SK-N-SH treated with all-trans-retinoic acid at 6 μM for 48 hours (cell line): ENCODE results near the gene SLC7A10.

Experiments used
- ATAC-seq: fragments of 200-7000 bp; cut with Tn5 transposase; 3 replicates; pipeline ENCODE4 v1.9.1; 2020; ENCODE audit warnings: mild to moderate bottlenecking, moderate library complexity
- ARNTL ChIP-seq: fragments of 450-650 bp; formaldehyde crosslinking; IDR thresholded peaks from 2 replicates; pipeline ENCODE4 v1.5.0; 2020; ENCODE audit warnings: low read depth, mild to moderate bottlenecking, moderate library complexity, borderline replicate concordance
- BACH2 ChIP-seq: fragments of 250-450 bp; sonication (Bioruptor Pico); IDR thresholded peaks from 2 replicates; pipeline ENCODE4 v1.9.0; 2021; ENCODE audit warnings: mild to moderate bottlenecking, borderline replicate concordance
- CSDC2 ChIP-seq: fragments of 250-450 bp; sonication (Bioruptor Pico); IDR thresholded peaks from 2 replicates; pipeline ENCODE4 v1.5.0; 2020; ENCODE audit warnings: mild to moderate bottlenecking, moderate library complexity
- CSRNP3 ChIP-seq: fragments of 250-450 bp; sonication (Bioruptor Pico); IDR thresholded peaks from 2 replicates; pipeline ENCODE4 v1.5.1; 2021; ENCODE audit warnings: mild to moderate bottlenecking, moderate library complexity
- ESRRG ChIP-seq: fragments of 250-450 bp; sonication (Bioruptor Pico); IDR thresholded peaks from 2 replicates; pipeline ENCODE4 v1.6.1; 2021; ENCODE audit warnings: mild to moderate bottlenecking
- GLIS3 ChIP-seq: fragments of 250-450 bp; sonication (Bioruptor Pico); IDR thresholded peaks from 2 replicates; pipeline ENCODE4 v1.5.0; 2020; ENCODE audit warnings: mild to moderate bottlenecking, moderate library complexity
- ISL1 ChIP-seq: fragments of 250-450 bp; sonication (Bioruptor Pico); IDR thresholded peaks from 2 replicates; pipeline ENCODE4 v2.1.2; 2022; ENCODE audit warnings: mild to moderate bottlenecking, moderate library complexity
- OSR1 ChIP-seq: fragments of 250-450 bp; sonication (Bioruptor Pico); IDR thresholded peaks from 2 replicates; pipeline ENCODE4 v1.8.0; 2022; ENCODE audit warnings: moderate library complexity, mild to moderate bottlenecking, inconsistent platforms
- PATZ1 ChIP-seq: fragments of 250-450 bp; sonication (Bioruptor Pico); IDR thresholded peaks from 2 replicates; pipeline ENCODE4 v1.8.0; 2020; ENCODE audit warnings: mild to moderate bottlenecking, moderate library complexity, borderline replicate concordance
- POU6F1 ChIP-seq: fragments of 250-450 bp; sonication (Bioruptor Pico); IDR thresholded peaks from 2 replicates; pipeline ENCODE4 v1.8.0; 2021; ENCODE audit warnings: low read depth, mild to moderate bottlenecking, moderate library complexity, borderline replicate concordance
- PPARA ChIP-seq: fragments of 250-450 bp; sonication (Bioruptor Pico); IDR thresholded peaks from 2 replicates; pipeline ENCODE4 v1.5.0; 2020; ENCODE audit warnings: mild to moderate bottlenecking, borderline replicate concordance
- RARB ChIP-seq: fragments of 250-450 bp; sonication (Bioruptor Pico); IDR thresholded peaks from 2 replicates; pipeline ENCODE4 v1.8.0; 2021; ENCODE audit warnings: mild to moderate bottlenecking, moderate library complexity
- TCF4 ChIP-seq: fragments of 250-450 bp; sonication (Bioruptor Pico); IDR thresholded peaks from 2 replicates; pipeline ENCODE4 v1.8.0; 2021; ENCODE audit warnings: mild to moderate bottlenecking, moderate library complexity, borderline replicate concordance
- TSHZ2 ChIP-seq: fragments of 250-450 bp; sonication (Bioruptor Pico); IDR thresholded peaks from 2 replicates; pipeline ENCODE4 v1.5.0; 2020; ENCODE audit warnings: mild to moderate bottlenecking, moderate library complexity
- ZFP3 ChIP-seq: fragments of 250-450 bp; sonication (Bioruptor Pico); IDR thresholded peaks from 2 replicates; pipeline ENCODE4 v1.5.0; 2020; ENCODE audit warnings: mild to moderate bottlenecking, moderate library complexity
- ZFP30 ChIP-seq: fragments of 450-650 bp; formaldehyde crosslinking; IDR thresholded peaks from 2 replicates; pipeline ENCODE4 v1.5.0; 2022; ENCODE audit warnings: mild to moderate bottlenecking, moderate library complexity
- ZNF565 ChIP-seq: fragments of 450-650 bp; formaldehyde crosslinking; conservative IDR thresholded peaks from 2 replicates; pipeline ENCODE4 v1.5.0; 2020; ENCODE audit warnings: low read depth, mild to moderate bottlenecking, moderate library complexity
- ZNF70 ChIP-seq: fragments of 450-650 bp; formaldehyde crosslinking; IDR thresholded peaks from 2 replicates; pipeline ENCODE4 v1.5.0; 2020; ENCODE audit warnings: mild to moderate bottlenecking, moderate library complexity

Gene SLC7A10

GRCh38 chr19:33186431-33187182 is 39.0 kb downstream of the SLC7A10 start:
- TF ChIP-seq ISL1 (CRISPR knock-in tag): no peak
- no peak for TF ChIP-seq ZNF565 (CRISPR knock-in tag)
- no peak for TF ChIP-seq RARB
- TF ChIP-seq ZFP30 (CRISPR knock-in tag): no peak
- TF ChIP-seq ESRRG: no peak
- no peak for TF ChIP-seq OSR1
- no peak for TF ChIP-seq POU6F1
- no peak for TF ChIP-seq CSRNP3 (CRISPR knock-in tag)
- no peak for TF ChIP-seq TCF4 (CRISPR knock-in tag)
- no peak for TF ChIP-seq ZFP3 (CRISPR knock-in tag)
- no peak for TF ChIP-seq BACH2 (CRISPR knock-in tag)
- no peak for TF ChIP-seq PATZ1 (CRISPR knock-in tag)
- TF ChIP-seq ARNTL (CRISPR knock-in tag): no peak
- TF ChIP-seq ZNF70 (CRISPR knock-in tag): no peak
- no peak for TF ChIP-seq TSHZ2 (CRISPR knock-in tag)
- no peak for TF ChIP-seq GLIS3
- no peak for TF ChIP-seq PPARA (CRISPR knock-in tag)
- ATAC-seq: no peak

- ATAC-seq: peak; percentile 60
- TF ChIP-seq BACH2 (CRISPR knock-in tag) (no peak), GLIS3 (0 out of 2 replicates have a peak, but pooled peaks have one; percentile 51), CSDC2 (CRISPR knock-in tag) (0 out of 2 replicates have a peak, but pooled peaks have one; percentile 31), TSHZ2 (CRISPR knock-in tag) (peak; percentile 69)
Measured at GRCh38 chr19:33177417-33177979, 48.2 kb downstream of the SLC7A10 start.
